Testis (tissue), 2 donors: ENCODE measurements around the gene CDS1.

Source experiments
- CTCF ChIP-seq, 3 experiments: fragments of 450-650 bp in 2 of 3; fragments of 200-600 bp in 1 of 3; sonication (generic) in 1 of 3; IDR thresholded peaks; one replicate each; pipeline ENCODE4 v1.5.1; 2016 to 2019; ENCODE audit warnings: antibody characterized with exemption in 3 of 3, mild to moderate bottlenecking in 2 of 3, moderate library complexity in 1 of 3
- POLR2A ChIP-seq: fragments of 450-650 bp; IDR thresholded peaks from one replicate; pipeline ENCODE4 v1.6.1; 2017; ENCODE audit warnings: antibody characterized with exemption, mild to moderate bottlenecking, moderate library complexity

DNA sequence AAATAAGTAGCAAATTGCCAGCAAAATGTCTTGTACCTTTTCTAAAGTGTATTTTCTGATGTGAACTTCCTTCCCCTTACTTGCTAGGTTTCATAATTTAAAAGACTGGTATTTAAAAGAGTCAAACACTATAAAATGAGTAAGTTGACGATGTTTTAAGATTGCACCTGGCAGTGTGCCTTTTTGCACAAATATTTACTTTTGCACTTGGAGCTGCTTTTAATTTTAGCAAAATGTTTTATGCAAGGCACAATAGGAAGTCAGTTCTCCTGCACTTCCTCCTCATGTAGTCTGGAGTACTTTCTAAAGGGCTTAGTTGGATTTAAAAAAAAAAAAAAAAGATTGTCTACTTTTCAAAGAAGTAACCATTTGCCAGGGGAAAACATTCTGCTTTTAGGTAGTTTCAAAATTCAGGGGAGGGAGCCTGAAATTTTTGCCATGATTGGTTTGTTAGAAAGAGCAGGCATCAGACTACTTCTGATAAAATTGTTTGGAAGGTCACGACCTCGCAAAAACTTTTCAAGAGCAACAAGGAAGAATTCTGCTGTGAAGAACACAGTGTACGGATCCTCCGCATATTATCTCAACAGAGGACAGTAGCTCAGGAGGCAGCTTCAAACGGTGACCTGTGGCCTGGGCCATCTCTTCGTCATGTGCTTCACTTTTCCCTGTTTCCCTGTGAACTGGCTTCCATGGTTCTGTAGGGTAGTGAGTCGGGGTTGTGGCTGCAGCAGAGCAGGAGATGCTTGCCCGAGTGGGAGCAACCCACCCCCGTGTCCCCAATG, 66.1 kb downstream of the CDS1 start:
- TF ChIP-seq CTCF (IDR thresholded peaks at IDR 0.05) (no peak), POLR2A (no peak)
